Stimulated activated CD4-positive, alpha-beta T cell treated with anti-CD3 and anti-CD28 coated beads, Interleukin-4, amount 100 ng/mL, for 24 hours (primary cell): ENCODE measurements around the gene MACO1.
"Not testable (repeated sequence)": the region's sequence is repeated elsewhere in the genome, so short reads cannot be mapped to it uniquely, and the experiment has no call there.

Experiments
- DNase-seq: peaks from one replicate; pipeline ENCODE4 v3.0.0-alpha.2; 2020

Gene MACO1

DNA sequence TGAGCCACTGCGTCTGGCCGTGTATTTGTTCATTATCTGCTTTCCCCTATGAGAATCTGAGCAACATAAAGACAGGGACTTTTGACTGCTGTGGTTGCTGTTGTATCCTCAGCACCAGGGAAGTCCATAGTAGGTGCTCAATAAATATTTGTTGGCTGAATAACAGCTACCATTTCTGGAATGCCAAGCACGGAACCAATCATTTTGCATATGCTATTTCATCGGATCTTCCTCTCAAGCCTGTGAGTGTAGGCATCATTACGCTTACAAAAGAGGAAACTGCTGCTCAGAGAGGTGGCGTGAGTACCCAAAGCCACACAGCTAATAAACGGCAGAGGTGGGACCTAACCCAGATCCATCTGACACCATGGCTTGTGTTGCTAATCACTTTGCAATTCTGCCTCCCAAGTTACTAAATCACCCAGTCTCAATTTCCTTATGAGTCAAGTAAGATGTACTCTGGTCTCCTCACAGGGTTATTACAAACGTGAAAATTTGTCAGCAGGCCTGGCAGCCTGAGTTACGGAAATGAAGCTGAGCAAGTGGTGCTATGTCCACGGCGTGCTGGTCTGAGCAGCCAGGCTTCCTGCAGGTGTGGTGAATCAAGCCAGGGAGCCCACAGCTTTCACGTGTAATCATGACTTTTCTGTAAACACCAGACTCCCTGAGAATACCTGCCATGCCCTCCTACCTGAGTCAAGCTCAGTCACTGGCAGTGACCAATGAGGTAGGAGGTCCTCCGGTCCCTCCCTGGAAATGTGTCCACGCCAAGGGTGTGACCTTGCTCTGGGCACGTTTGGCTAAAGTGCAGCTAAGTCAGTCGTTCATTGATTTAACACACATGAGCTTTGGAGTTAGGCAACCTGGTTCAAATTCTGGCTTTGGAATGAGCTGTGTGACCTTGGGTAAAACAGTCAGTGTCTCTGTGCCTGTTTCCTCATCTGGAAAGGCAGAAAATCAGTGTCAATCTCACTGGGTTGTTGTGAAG is 5.3 kb upstream of the MACO1 start:
- no peak for DNase-seq

DNA sequence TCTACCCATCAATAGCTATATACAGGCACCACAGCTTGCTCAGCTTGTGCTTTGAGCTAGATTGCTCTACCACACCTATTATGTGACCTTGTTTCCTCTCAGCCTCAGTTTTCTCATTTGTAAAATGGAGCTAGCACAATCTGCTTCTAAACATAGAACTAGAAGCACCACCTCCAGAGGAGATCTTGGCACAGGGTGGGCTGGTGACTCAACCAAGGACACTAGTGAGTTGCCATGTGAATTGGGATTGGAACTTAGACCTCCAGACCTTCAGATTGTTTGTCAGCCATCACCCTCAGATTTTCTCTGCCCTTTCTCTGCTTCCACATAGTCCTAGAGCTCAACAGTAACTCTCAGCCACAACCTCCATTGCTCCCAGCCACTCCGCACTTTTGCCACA is 3.0 kb upstream of the MACO1 start:
- DNase-seq: no peak

GRCh38 chr1:25428475-25429166 is 2.1 kb upstream of the MACO1 start:
- no peak for DNase-seq

- no peak for DNase-seq
Observed at GRCh38 chr1:25430967-25431881, 527 bp downstream of the MACO1 start.

GRCh38 chr1:25431955-25432719 is 1.4 kb downstream of the MACO1 start:
- no peak for DNase-seq

DNA sequence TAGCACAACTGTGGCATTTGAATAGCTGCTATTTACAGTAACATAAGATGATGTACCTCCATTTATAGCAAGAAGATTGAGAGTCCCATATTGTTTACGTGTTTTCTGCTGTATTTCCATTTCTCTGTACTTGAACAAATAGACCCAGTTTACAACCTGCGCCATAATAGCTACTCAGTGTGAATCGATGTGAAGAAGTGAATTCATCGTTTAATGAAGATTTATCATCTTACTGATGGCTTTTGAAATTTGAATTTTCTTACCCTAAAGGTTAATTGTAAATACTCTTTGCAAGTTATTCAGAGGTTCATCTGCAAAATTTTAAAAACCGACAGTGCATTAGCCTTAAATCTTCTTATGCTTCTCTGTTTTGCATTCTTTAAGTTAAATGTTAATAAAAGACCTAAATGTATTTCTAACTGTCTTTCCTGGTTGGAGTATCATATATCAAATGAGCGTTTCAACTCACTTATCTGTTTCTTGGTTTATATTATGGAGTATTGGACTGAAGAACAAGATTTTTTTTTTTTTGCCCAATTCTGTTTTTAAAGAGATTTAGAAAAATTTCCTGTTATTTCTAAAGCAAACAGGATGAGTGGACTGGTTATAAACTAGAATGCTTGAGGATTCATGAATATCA is 2.2 kb downstream of the MACO1 start:
- DNase-seq: no peak

DNA sequence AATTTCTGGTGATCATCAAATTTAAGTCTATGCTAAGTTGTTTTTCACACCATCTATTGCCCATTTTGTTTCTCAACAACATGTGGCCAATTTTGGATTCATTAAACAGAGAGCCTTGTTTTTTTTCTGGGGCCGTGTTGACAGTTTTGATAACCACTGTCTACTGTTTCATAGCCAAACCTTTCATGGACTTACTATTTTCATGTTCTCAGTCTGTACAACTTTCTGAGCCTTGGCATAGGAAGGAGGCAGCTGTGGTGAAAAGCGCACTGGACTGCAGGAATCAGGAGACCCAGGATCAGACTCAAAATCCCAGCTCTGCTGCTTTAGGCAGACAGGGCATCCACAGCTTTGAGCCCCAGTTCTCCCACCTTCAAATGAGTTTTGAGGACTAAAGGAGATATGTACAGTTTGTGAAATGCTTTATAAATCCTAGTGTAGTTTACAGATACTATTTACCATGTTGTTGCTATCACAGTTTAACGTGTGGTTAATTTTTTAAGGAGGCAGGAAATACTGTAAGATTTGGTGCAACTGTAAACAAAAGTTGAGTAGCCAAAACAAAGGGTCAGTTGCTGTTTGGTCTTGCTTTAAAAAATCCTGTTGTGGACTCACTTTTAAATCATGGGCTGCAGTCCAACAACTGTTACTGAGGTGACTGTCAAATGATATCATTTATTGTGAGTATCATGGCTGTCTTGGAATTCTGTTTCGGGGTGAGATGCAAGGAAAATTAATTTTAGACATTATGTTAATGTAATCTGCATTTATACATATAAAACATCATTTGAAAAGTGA is 2.9 kb downstream of the MACO1 start:
- DNase-seq: no peak

GRCh38 chr1:25435397-25436108 is 4.9 kb downstream of the MACO1 start:
- no peak for DNase-seq

GRCh38 chr1:25437672-25438071 is 7.0 kb downstream of the MACO1 start:
- no peak for DNase-seq

DNA sequence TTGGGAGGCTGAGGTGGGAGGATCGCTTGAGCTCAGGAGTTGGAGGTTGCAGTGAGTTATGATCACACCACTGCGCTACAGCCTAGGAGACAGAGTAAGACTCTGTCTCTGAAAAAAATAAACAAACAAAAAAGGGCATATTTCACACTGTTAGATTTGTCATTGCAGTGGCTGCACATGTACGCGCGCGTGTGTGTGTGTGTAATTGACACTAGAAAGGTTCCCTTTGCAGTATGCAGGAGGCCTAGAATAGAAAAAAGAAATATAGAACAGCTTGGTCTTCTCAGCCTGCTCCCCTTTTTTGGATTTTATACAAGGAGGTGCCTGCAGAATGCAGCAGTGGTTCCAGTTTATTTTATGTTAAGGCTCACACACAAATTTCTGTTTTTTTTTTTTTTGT is 8.6 kb downstream of the MACO1 start:
- DNase-seq: no peak

GRCh38 chr1:25442178-25442577 is 11.5 kb downstream of the MACO1 start:
- no peak for DNase-seq

DNA sequence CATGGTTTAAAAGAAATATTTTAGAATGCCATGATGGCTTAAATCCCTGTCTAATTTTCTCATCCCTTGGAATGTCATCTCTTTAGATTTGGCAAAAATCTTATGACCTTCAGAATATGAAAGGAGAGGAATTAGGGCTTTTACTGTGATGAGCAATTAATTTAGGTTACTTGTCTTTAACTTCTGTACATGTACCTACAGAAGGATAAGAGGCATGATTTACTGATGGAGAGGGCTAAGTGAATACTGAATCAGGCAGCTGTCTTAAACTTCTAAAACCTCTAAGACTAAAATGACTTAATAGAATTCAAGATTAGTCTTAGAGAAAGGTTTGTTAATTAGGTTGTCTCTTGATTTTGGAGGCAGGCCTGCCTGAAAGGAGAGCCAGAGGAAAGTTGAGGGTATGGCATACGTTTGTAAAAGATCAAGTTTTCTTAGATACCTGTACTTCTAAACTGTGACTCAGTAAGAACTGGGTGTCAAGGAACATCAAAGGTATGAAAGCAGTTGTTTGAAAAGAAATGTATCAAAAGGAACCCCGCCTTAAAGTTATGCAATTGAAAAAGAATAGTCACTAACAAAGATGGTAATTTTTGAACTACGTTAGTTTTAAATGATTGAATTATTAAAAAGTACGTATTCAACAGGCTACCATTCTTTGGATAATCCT is 12.5 kb downstream of the MACO1 start:
- no peak for DNase-seq

GRCh38 chr1:25444604-25445003 is 13.9 kb downstream of the MACO1 start:
- not testable (repeated sequence) for DNase-seq

- DNase-seq: no peak
Observed at GRCh38 chr1:25445993-25446538, 15.4 kb downstream of the MACO1 start.

DNA sequence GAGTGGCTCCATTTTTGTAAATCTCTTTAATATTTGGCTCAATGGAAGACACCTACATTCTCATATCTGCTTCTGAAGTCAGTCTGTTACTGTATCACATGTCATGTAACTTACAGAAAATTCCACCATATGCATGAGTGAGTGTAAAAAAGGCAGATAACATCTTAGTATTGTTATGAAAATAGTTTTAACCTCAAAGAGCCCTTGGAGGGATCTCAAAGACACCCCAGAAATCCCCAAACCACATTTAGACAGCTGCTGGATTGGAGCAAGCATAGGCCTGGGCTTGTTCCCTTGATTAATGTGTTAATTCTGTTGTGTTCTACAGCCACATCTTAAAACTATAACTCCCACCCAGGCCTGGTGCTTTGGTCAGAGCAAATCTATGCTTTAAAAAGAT is 16.9 kb downstream of the MACO1 start:
- DNase-seq: no peak

GRCh38 chr1:25450891-25451290 is 20.2 kb downstream of the MACO1 start:
- DNase-seq: no peak

GRCh38 chr1:25451908-25452307 is 21.2 kb downstream of the MACO1 start:
- no peak for DNase-seq

DNA sequence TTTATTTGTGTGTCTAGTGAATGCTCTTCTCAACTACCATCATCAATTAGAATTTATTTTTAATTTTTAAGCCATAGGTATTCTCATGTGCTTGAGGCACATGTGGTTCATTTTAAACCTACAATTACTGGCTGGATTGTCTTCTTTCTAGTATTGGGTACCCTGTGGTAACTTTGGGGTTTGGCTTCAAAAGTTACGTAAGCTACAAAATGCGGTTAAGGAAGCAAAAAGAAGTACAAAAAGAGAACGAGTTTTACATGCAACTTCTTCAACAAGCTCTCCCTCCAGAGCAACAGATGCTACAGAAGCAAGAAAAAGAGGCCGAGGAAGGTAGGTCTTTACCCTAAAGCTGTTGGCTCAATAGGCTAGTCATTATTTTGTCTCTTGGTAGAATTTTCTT is 25.8 kb downstream of the MACO1 start:
- DNase-seq: no peak
